GM19324 (cell line): Measurements from ENCODE around the gene AFG1L.
"Not testable (repeated sequence)": the region's sequence is repeated elsewhere in the genome, so short reads cannot be mapped to it uniquely, and the experiment has no call there.

Experiments used
- ATAC-seq: cut with Tn5 transposase; IDR thresholded peaks from one replicate; pipeline ENCODE4 v1.9.1; 2021; ENCODE audit warnings: mild to moderate bottlenecking, moderate library complexity; ENCODE audit not compliant: unreplicated experiment, low FRiP score

Gene AFG1L

GRCh38 chr6:108287373-108287772 lies 7.5 kb upstream of the AFG1L start:
- no peak for ATAC-seq

GRCh38 chr6:108288742-108289141 lies 6.1 kb upstream of the AFG1L start:
- ATAC-seq: no peak

- no peak for ATAC-seq
Measured at GRCh38 chr6:108291091-108291490, 3.8 kb upstream of the AFG1L start.

- ATAC-seq: not testable (repeated sequence)
Measured at GRCh38 chr6:108292561-108292960, 2.3 kb upstream of the AFG1L start.

- ATAC-seq: no peak
Measured at GRCh38 chr6:108293527-108294296, 1.1 kb upstream of the AFG1L start.

- peak; percentile 18 for ATAC-seq
Measured at GRCh38 chr6:108294297-108294726, 542 bp upstream of the AFG1L start.

GRCh38 chr6:108295676-108296075 lies 822 bp downstream of the AFG1L start:
- no peak for ATAC-seq

GRCh38 chr6:108302386-108302785 lies 7.5 kb downstream of the AFG1L start:
- ATAC-seq: no peak

GRCh38 chr6:108304646-108305045 lies 9.8 kb downstream of the AFG1L start:
- no peak for ATAC-seq

GRCh38 chr6:108308641-108309040 lies 13.8 kb downstream of the AFG1L start:
- ATAC-seq: not testable (repeated sequence)

GRCh38 chr6:108309844-108310243 lies 15.0 kb downstream of the AFG1L start:
- no peak for ATAC-seq

GRCh38 chr6:108312605-108313004 lies 17.8 kb downstream of the AFG1L start:
- ATAC-seq: no peak

- ATAC-seq: no peak
Measured at GRCh38 chr6:108321253-108321747, 26.4 kb downstream of the AFG1L start.

GRCh38 chr6:108322728-108323127 lies 27.9 kb downstream of the AFG1L start:
- no peak for ATAC-seq

- ATAC-seq: no peak
Measured at GRCh38 chr6:108323710-108324466, 29.0 kb downstream of the AFG1L start.

- not testable (repeated sequence) for ATAC-seq
Measured at GRCh38 chr6:108330221-108330785, 35.4 kb downstream of the AFG1L start.

GRCh38 chr6:108330806-108331205 lies 36.0 kb downstream of the AFG1L start:
- no peak for ATAC-seq

- no peak for ATAC-seq
Measured at GRCh38 chr6:108331982-108332381, 37.1 kb downstream of the AFG1L start.

- ATAC-seq: no peak
Measured at GRCh38 chr6:108336971-108337370, 42.1 kb downstream of the AFG1L start.

- no peak for ATAC-seq
Measured at GRCh38 chr6:108337721-108338120, 42.9 kb downstream of the AFG1L start.

- no peak for ATAC-seq
Measured at GRCh38 chr6:108341372-108341771, 46.5 kb downstream of the AFG1L start.
